Gastroesophageal sphincter (tissue), 3 donors: ENCODE results near the gene LHX2.

Experiments used
- CTCF ChIP-seq, 4 experiments: fragments of 200-600 bp in 2 of 4; fragments of 450-650 bp in 2 of 4; sonication (generic) in 1 of 4; IDR thresholded peaks; one replicate each; pipeline ENCODE4 v1.5.1; 2017 to 2019; ENCODE audit warnings: antibody characterized with exemption in 4 of 4, mild to moderate bottlenecking in 2 of 4, moderate library complexity in 2 of 4
- POLR2AphosphoS5 ChIP-seq: sonication (generic); formaldehyde crosslinking; IDR thresholded peaks from one replicate; pipeline ENCODE4 v1.6.1; 2017; ENCODE audit warnings: antibody characterized with exemption

GRCh38 chr9:124008303-124008693, 3.3 kb upstream of the LHX2 start:
- TF ChIP-seq CTCF (IDR thresholded peaks at IDR 0.05) (no peak), POLR2AphosphoS5 (no peak)
